Panc1 (cell line): ENCODE data around the gene PIGO. TPM values are rescaled to one million over a fixed set of nuclear protein-coding genes. Genes with fewer than 3 reads are reported as not detected.

Source experiments
- ATAC-seq: fragments of 200-7000 bp; cut with Tn5 transposase; 2 replicates; pipeline ENCODE4 v1.9.1; 2020; ENCODE audit warnings: mild to moderate bottlenecking, moderate library complexity
- BruUV-seq: library from RNA; stranded (reverse); fragments of 400-500 nt; replicated peaks from 2 replicates; lab custom pipeline; 2021; lab: Mats Ljungman, UMichigan
- CTCF ChIA-PET: fragments of 300-600 bp; sonication (Branson Sonifier 250); formaldehyde crosslinking; loops from one replicate; lab custom pipeline; 2022; ENCODE audit warnings: antibody characterized with exemption; lab: Charles Lee
- POLR2A ChIA-PET: fragments of 300-600 bp; sonication (Branson Sonifier 250); formaldehyde crosslinking; loops from one replicate; lab custom pipeline; 2022; ENCODE audit warnings: antibody characterized with exemption; lab: Charles Lee
- DNase-seq: peaks from one replicate; pipeline ENCODE4 v3.0.0-alpha.2; 2010; ENCODE audit warnings: low read depth, low spot score
- H3K27ac ChIP-seq: 2 replicates; pipeline ENCODE4 v1.5.1; 2011; ENCODE audit warnings: mild to moderate bottlenecking, low read length, inconsistent platforms
- H3K27me3 ChIP-seq: fragments of 200-500 bp; sonication (Bioruptor generic); 2 replicates; pipeline ENCODE4 v1.6.0; 2014; ENCODE audit warnings: low read length, inconsistent platforms; ENCODE audit not compliant: control insufficient read depth, insufficient read depth
- H3K36me3 ChIP-seq: fragments of 200-500 bp; sonication (Bioruptor generic); 2 replicates; pipeline ENCODE4 v1.5.1; 2014; ENCODE audit warnings: inconsistent platforms, mild to moderate bottlenecking, low read length, moderate library complexity; ENCODE audit not compliant: control insufficient read depth, insufficient read depth
- H3K4me1 ChIP-seq: 2 replicates; pipeline ENCODE4 v1.5.1; 2011; ENCODE audit warnings: inconsistent platforms, mild to moderate bottlenecking, low read length, moderate library complexity; ENCODE audit not compliant: control insufficient read depth, insufficient read depth
- H3K4me3 ChIP-seq, 2 experiments: 2 replicates each; pipeline ENCODE4 v1.5.1; 2011 to 2012; ENCODE audit warnings: low read depth in 2 of 2, low read length in 2 of 2, mild to moderate bottlenecking in 2 of 2, inconsistent platforms in 1 of 2, moderate library complexity in 1 of 2
- H3K9me3 ChIP-seq: fragments of 200-500 bp; sonication (Bioruptor generic); 2 replicates; pipeline ENCODE4 v1.5.1; 2014; ENCODE audit warnings: low read depth, mild to moderate bottlenecking, inconsistent platforms, low read length, moderate library complexity; ENCODE audit not compliant: control insufficient read depth, insufficient read depth
- CTCF ChIP-seq: fragments of 450-650 bp; IDR thresholded peaks from 2 replicates; pipeline ENCODE4 v1.5.1; 2017; ENCODE audit warnings: mild to moderate bottlenecking
- POLR2AphosphoS5 ChIP-seq: IDR thresholded peaks from 2 replicates; pipeline ENCODE4 v1.6.1; 2012; ENCODE audit warnings: mild to moderate bottlenecking, low read depth, low read length, moderate library complexity
- REST ChIP-seq, 2 experiments: IDR thresholded peaks; 2 replicates each; pipeline ENCODE4 v1.6.1; 2011 to 2012; ENCODE audit warnings: low read depth in 2 of 2, control low read depth in 1 of 2, low read length in 1 of 2, mild to moderate bottlenecking in 1 of 2, moderate library complexity in 1 of 2; ENCODE audit not compliant: insufficient read depth in 1 of 2
- SIN3A ChIP-seq: IDR thresholded peaks from 2 replicates; pipeline ENCODE4 v1.6.1; 2012; ENCODE audit warnings: low read depth, mild to moderate bottlenecking, low read length, moderate library complexity, borderline replicate concordance; ENCODE audit not compliant: insufficient read depth
- TCF7L2 ChIP-seq: IDR thresholded peaks from 2 replicates; pipeline ENCODE4 v1.6.1; 2011; ENCODE audit warnings: mild to moderate bottlenecking, low read depth, low read length, inconsistent platforms
- in situ Hi-C: cut with HindIII; loops from 2 replicates; pipeline ENCODE4 v1.10.0; 2016; ENCODE audit warnings: low sequenced_read_pairs, low pct_unique_long_range_greater_than_20kb
- intact Hi-C: fragments of 100-400 bp; cut with micrococcal nuclease; formaldehyde crosslinking; loops from one replicate; pipeline ENCODE4 v1.10.0; 2022; ENCODE audit not compliant: unreplicated experiment
- total RNA-seq: library from RNA; stranded (reverse); gene quantifications from one replicate; pipeline ENCODE4 v1.2.1, GENCODE V29; 2021; ENCODE audit not compliant: unreplicated experiment

The PIGO gene
- total RNA-seq, 1 experiment from 2014 or later = 58.7 TPM

- Histone ChIP-seq H3K4me1 (peaks cover 25% of the 10 kb centered on the region), H3K36me3 (no peaks in the 10 kb centered on the region), H3K9me3 (no peaks in the 10 kb centered on the region), H3K27ac (peak within 1 kb of the TSS; percentile 75), H3K4me3 (peak within 1 kb of the TSS; percentile 70 to 97), H3K27me3 (no peaks in the 10 kb centered on the region)
- TF ChIP-seq REST (IDR thresholded peaks at IDR 0.05; ENCODE audit: insufficient read depth in 1 of 2, low read depth in 2 of 2, low read length in 1 of 2) (no peak), POLR2AphosphoS5 (no peak), TCF7L2 (no peak), SIN3A (peak; percentile 37), CTCF (no peak)
- intact Hi-C loops (loop anchor here (1.0 to 5.0 kb wide), 3 partner anchors 143 to 436 kb away; no protein-coding TSS in a partner anchor), in situ Hi-C loops (no loop called here)
- peak; percentile 80 for DNase-seq
- peak; percentile 79 for ATAC-seq
- ChIA-PET CTCF (interaction anchor here (0.6 to 1.4 kb wide), 5 partner anchors 13 to 374 kb away, joined by 3 to 9 read pairs (median 4); partner anchors contain the start of genes FANCG, RUSC2, STOML2 and UNC13B), POLR2A (interaction anchor here (0.5 to 3.0 kb wide), 7 partner anchors 13 to 487 kb away, joined by 3 to 12 read pairs (median 4); partner anchors contain the start of genes ARID3C, RUSC2, STOML2 and UNC13B)
- no TSS peak for BruUV-seq
These were observed 19.5 kb upstream of the PIGO start, which contains the start of gene ATOSB for GRCh38 chr9:35115680-35116538. ATOSB (minus strand) TSS chr9:35115862; CDS start chr9:35108274, 7,588 bp downstream.

GRCh38 chr9:35114840-35115628 lies 18.6 kb upstream of the PIGO start:
- no peaks in the 10 kb centered on the region for H3K36me3 ChIP-seq
- H3K4me3 ChIP-seq = peak overlapping the region; percentile 70 to 97
- BruUV-seq = no TSS peak
- in situ Hi-C loops (no loop called here), intact Hi-C loops (loop anchor here (5.0 kb wide), 1 partner anchor 437 kb away; no protein-coding TSS in a partner anchor)
- POLR2A ChIA-PET = interaction anchor here (0.5 to 3.0 kb wide), 7 partner anchors 12 to 486 kb away, joined by 3 to 12 read pairs (median 4); partner anchors contain the start of genes ARID3C, RUSC2, STOML2 and UNC13B
- H3K9me3 ChIP-seq = no peaks in the 10 kb centered on the region
- H3K4me1 ChIP-seq = peaks cover 33% of the 10 kb centered on the region
- DNase-seq (no peak), ATAC-seq (no peak)
- CTCF ChIA-PET = interaction anchor here (0.7 to 1.4 kb wide), 3 partner anchors 12 to 144 kb away, joined by 4 to 5 read pairs (median 4); partner anchors contain the start of genes STOML2 and UNC13B
- peak overlapping the region; percentile 75 for H3K27ac ChIP-seq
- H3K27me3 ChIP-seq = no peaks in the 10 kb centered on the region
- no peak for TF ChIP-seq CTCF
- TF ChIP-seq SIN3A = 0 out of 2 replicates have a peak, but pooled peaks have one; percentile 23
